ENCODE results near the gene FBXW11. TPM values are rescaled to one million over a fixed set of nuclear protein-coding genes. Genes with fewer than 3 reads are reported as not detected.

FBXW11 gene
- total RNA-seq, 1 donor from 2014 or later, result 52.5 TPM

DNA sequence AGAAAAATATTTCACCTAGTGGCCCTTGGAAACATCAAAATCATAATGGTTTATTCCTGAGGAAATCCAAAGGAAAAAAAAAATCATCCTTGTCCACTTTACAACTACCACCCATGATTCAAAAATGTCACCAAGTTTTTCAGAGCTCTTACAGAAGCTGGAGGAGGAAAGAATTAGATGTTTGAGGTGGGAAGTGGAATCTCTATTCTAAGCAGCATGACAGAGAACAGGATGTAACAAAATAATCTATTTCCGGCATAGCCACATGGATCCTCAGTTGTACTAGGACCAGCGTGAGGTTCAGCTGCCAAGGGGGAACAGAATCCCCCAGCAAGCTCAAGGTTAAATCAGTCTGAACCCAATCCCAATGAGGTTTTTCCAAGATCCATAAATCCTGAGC, 40.2 kb downstream of the FBXW11 start:
- Mint-ChIP-seq H3K36me3 (peaks cover 8% of the 10 kb centered on the region), H3K9me3 (no peaks in the 10 kb centered on the region), H3K27me3 (no peaks in the 10 kb centered on the region), H3K4me3 (no peak overlapping the region), H3K27ac (no peak overlapping the region), H3K4me1 (ENCODE audit: unreplicated experiment) (peaks cover 45% of the 10 kb centered on the region)
- no peak for DNase-seq (ENCODE audit: extremely low spot score, unreplicated experiment)
- TF ChIP-seq, protein P1, sequence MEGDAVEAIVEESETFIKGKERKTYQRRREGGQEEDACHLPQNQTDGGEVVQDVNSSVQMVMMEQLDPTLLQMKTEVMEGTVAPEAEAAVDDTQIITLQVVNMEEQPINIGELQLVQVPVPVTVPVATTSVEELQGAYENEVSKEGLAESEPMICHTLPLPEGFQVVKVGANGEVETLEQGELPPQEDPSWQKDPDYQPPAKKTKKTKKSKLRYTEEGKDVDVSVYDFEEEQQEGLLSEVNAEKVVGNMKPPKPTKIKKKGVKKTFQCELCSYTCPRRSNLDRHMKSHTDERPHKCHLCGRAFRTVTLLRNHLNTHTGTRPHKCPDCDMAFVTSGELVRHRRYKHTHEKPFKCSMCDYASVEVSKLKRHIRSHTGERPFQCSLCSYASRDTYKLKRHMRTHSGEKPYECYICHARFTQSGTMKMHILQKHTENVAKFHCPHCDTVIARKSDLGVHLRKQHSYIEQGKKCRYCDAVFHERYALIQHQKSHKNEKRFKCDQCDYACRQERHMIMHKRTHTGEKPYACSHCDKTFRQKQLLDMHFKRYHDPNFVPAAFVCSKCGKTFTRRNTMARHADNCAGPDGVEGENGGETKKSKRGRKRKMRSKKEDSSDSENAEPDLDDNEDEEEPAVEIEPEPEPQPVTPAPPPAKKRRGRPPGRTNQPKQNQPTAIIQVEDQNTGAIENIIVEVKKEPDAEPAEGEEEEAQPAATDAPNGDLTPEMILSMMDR (conservative IDR thresholded peaks at IDR 0.05), result no peak

DNA sequence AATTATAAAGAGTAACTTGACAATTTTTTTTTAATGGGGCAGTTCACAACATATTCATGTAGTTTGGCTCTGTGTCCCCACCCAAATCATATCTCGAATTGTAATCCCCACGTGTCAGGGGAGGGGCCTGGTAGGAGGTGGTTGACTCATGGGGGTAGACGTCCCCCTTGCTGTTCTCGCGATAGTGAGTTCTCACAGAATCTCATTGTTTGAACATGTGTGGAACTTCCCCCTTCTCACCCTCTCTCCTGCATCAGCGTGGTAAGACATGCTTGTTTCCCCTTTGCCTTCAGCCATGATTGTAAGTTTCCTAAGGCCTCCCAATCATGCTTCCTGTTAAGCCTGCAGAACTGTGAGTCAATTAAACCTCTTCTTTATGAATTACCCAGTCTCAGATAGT, 40.7 kb downstream of the FBXW11 start:
- TF ChIP-seq, protein P1 (conservative IDR thresholded peaks at IDR 0.05), result no peak
- Mint-ChIP-seq H3K4me3 (no peak overlapping the region), H3K27ac (no peak overlapping the region), H3K9me3 (no peaks in the 10 kb centered on the region), H3K4me1 (ENCODE audit: unreplicated experiment) (peaks cover 40% of the 10 kb centered on the region), H3K27me3 (no peaks in the 10 kb centered on the region), H3K36me3 (peaks cover 8% of the 10 kb centered on the region)
- DNase-seq (ENCODE audit: extremely low spot score, unreplicated experiment), result no peak

DNA sequence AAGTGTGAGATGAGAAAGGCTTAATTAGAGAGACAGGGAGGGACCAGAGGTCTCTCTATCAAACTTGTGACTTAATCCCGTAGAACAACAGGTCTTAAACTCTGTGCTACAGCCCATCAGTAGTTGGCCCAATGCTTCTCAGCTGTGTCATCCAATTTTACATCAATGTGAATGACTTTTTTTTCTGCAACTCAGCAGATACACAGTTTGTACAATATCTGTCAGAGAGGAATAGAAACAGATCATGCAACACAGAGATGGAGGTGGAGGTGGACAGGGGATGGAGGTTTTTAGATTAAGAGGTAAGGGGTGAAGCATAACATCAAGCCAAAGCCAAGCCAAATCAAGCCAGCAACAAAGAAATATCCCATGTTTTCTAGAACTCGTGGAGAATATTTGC, 43.0 kb downstream of the FBXW11 start:
- Mint-ChIP-seq H3K4me1 (ENCODE audit: unreplicated experiment) (peaks cover 28% of the 10 kb centered on the region), H3K36me3 (no peaks in the 10 kb centered on the region), H3K4me3 (no peak overlapping the region), H3K9me3 (no peaks in the 10 kb centered on the region), H3K27me3 (no peaks in the 10 kb centered on the region), H3K27ac (no peak overlapping the region)
- TF ChIP-seq, protein P1 (conservative IDR thresholded peaks at IDR 0.05), result no peak
- DNase-seq (ENCODE audit: extremely low spot score, unreplicated experiment), result no peak

DNA sequence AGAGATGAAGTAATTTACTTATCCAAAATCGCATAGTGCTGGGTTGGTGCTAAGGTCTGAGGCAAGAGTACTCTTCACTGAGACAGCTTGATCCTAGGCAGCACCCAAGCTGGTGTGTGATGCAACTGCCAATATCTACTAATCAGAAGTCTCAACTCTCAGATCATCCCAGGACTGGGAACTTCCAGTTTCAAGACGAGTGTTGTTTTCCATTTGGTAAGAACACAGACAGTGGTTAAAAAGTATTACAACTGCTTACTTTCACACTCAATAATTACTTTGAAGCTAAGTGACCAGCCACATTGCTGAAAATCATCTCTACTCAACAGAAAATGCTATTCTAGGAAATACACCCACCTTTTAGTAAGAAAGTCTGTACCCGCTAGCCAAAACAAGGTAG, 45.3 kb downstream of the FBXW11 start:
- Mint-ChIP-seq H3K9me3 (no peaks in the 10 kb centered on the region), H3K4me1 (ENCODE audit: unreplicated experiment) (peaks cover 36% of the 10 kb centered on the region), H3K36me3 (no peaks in the 10 kb centered on the region), H3K4me3 (no peak overlapping the region), H3K27me3 (no peaks in the 10 kb centered on the region), H3K27ac (no peak overlapping the region)
- TF ChIP-seq, protein P1 (conservative IDR thresholded peaks at IDR 0.05), result no peak
- no peak for DNase-seq (ENCODE audit: extremely low spot score, unreplicated experiment)

DNA sequence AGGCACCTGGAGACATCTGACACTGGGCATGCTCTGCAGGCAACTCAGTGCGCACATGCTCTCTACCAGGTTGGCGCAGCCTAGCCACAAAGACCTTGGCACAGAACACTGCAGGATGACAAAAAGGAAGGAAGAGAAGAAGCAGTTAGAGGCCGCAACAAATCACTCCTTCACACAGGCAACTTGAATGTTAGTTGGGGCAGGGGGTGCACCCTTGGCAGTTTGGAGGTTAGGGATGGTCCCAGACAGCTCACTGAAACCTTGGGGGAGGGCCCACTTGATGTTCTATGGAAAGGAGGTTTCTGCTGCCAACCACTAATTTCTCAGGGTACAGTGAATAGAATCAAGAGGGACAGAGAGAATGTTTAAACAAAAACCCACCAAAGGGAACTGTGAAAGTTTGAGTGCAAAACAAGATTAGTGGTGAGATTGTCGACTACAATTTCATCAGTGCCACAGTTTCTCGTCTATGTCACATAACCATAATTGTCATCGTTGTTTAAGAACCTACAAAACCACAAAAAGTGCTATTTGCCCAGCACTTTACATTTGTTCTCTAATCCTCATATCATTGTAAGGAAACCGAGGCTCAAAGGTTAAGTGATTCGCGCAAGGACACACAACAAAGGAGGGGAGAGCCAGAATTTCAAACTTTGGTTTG, 48.7 kb downstream of the FBXW11 start:
- no peak for DNase-seq (ENCODE audit: extremely low spot score, unreplicated experiment)
- H3K36me3 Mint-ChIP-seq, result no peaks in the 10 kb centered on the region
- no peaks in the 10 kb centered on the region for H3K27me3 Mint-ChIP-seq
- TF ChIP-seq, protein P1 (conservative IDR thresholded peaks at IDR 0.05), result no peak
- H3K4me3 Mint-ChIP-seq, result no peak overlapping the region
- no peak overlapping the region for H3K27ac Mint-ChIP-seq
- no peaks in the 10 kb centered on the region for H3K9me3 Mint-ChIP-seq
- H3K4me1 Mint-ChIP-seq (ENCODE audit: unreplicated experiment), result peaks cover 42% of the 10 kb centered on the region
